Right hindlimb (tissue), 1 donor: ENCODE results near the gene LY6G6D.

Source experiments
- DNase-seq: peaks from one replicate; pipeline ENCODE4 v3.0.0-alpha.2; 2018

The LY6G6D gene

DNA sequence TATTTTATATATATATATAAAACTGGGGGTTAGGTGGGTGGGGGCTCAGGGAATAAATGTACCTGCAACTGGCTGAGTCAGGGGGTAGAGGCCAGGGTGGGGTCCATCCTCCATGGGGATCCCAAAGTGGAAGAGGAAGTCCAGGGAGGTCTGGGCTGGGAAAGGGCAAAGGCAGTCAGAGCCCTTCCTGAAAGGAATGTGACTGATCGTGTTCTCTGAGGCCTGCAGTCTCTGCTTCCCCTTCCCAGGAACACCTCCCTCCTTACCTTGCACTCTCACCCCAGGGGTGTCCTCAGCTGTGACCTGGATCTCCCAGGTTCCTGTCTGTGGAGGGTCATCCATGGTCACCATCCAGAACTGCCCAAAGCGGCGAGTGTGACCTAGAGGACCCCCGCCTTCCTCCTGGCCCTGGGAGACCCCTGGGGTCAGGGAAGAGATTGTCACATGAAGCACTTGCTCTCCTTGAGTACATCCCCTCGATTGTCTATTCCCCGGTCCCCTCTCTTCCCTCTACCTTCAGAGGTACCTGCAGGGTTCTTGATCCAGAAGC is 52.0 kb downstream of the LY6G6D start:
- no peak for DNase-seq
